HG02571 (cell line): ENCODE measurements around the gene APLNR.
A peak's percentile ranks its signal among the peaks of the same experiment; 100 is the strongest.
"Not testable (repeated sequence)": the region's sequence is repeated elsewhere in the genome, so short reads cannot be mapped to it uniquely, and the experiment has no call there.

Experiments
- ATAC-seq: cut with Tn5 transposase; IDR thresholded peaks from one replicate; pipeline ENCODE4 v1.9.1; 2021; ENCODE audit warnings: mild to moderate bottlenecking, moderate library complexity; ENCODE audit not compliant: unreplicated experiment

Gene APLNR

GRCh38 chr11:57237204-57237681, at the start of gene APLNR:
Gene APLNR (minus strand): TSS chr11:57237250. CDS start chr11:57237004, 246 bp downstream.
- ATAC-seq = no peak

- no peak for ATAC-seq
Measured at GRCh38 chr11:57283231-57283990, 46.4 kb upstream of the APLNR start.

DNA sequence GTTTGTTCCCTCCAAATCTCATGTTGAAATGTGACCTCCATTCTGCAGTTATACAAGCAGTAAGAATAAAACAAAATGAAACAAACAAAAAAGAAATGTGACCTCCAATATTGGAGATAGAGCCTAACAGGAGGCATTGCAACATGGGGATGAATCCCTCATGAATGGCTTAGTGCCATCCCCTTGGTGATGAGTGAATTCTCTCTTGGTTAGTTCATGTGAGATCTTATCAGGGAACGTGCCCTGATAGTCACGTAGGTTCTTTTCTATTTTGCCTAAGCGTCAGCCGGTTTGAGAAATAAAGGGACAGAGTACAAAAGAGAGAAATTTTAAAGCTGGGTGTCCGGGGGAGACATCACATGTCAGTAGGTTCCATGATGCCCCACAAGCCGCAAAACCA, 44.5 kb upstream of the APLNR start:
- not testable (repeated sequence) for ATAC-seq

DNA sequence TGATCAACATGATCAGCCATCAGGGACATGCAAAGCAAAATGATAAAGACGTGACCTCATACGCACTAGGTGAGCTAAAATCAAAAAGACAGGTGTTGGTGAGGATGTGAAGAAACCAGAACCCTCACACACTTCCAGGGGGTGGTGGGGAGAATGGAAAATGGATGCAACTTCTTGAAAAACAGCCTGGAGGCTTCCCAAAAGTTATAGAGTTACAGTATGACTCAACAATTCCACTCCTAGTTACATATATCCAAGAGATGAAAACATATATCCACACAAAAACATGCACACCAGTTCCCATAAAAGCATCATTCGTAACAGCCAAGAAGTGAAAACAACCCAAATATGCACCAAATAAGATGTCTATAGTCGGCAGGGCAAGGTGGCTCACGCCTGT, 42.1 kb upstream of the APLNR start:
- ATAC-seq = no peak

- no peak for ATAC-seq
Measured at GRCh38 chr11:57278721-57279095, 41.7 kb upstream of the APLNR start.

DNA sequence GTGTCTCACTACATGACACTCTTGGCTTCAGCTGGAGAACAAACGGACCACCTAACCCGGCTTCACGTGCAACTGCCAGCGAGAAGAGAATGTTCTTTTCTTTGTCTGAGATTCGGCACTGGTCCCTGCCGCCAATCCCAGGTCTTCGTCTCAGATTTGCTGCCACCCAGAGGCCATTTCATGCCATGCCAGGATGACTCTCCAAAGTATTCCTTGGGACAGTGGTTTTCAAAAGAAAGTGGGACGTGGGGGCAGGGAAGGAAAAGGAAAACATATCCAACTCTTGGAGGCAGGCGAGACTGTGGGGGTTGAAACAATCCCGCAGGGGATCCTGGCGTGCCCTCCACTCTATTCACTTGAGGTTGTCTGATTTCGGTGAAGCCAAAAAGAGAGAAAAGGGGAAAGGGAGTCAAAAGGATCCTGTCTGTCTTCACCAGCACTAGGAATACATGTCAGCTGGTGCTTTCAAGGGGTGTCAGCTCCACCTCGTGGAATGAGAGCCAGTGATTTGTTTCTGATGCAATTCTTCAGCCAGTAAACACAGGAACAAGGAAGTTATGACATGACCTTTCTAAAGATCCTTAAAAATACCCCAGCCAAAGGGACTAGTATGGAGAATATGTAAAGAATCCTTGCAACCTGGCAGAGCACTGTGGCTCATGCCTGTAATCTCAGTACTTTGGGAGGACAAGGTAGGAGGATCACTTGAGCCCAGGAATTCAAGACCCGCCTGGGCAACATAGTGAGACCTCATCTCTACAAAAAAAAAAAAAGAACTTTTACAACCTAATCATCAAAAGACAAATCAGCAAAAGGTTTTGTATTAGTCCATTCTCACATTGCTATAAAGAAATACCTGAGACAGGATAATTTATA, 41.0 kb upstream of the APLNR start:
- ATAC-seq = peak; percentile 62

DNA sequence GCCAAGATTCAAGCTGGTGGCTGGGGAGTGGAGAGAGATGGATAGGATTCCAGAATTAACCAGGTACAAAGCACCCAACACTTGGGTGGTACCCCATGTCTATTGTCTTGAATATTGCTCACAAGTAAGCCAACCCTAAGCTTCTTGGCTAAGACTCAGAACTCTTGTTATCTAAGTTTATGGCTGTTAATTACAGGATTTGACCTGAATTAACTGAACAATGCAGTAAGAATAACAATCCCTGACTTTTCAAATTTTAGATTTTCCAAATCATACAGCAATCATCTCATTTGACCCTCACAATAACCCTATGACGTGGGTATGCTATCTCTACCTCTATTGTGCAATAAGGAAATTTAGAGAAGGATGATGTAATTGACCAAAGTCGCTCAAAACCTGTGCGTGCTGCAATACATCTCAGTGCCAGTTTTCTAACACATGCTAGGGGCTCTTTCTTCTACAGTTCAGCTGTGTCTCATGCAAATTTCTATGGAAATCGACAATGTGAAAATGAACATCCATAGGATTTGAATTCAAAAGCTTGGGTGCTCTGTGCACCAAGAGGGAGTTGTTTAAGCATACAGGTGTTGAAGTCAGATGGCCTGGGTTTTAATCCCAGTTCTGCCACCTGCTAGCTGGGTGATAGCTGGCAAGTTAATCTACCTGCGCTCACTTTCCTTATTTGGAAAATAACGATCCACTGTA, 40.1 kb upstream of the APLNR start:
- ATAC-seq = no peak

- no peak for ATAC-seq
Measured at GRCh38 chr11:57276169-57276970, 39.3 kb upstream of the APLNR start.

GRCh38 chr11:57275582-57275981, 38.5 kb upstream of the APLNR start:
- ATAC-seq = no peak

DNA sequence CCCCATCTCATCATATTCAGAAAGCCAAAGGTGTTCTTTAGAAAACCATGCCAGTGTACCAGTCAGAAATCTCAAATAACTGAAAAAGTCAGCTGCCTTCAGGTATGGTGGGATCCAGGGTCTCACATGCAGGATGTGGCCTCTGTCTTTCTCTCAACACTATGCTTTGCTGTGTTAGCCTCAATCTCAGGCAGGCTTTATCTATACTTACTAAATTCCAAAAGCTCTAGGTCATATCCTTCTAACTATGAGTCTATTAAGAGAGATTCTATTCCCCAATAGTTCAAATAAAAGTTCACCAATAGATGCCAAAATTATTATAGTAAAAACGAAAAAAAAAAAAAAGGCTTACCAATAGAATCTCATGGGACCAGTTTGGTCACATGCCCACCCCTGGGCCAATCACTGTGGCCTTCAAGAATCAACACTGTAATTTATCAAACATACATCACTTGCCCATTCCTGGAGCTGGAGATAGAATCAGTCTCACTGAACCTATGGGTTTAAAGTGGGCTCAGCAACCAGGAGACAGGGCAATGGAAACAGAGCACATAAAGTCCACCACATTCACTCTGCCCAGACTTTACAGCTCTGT, 38.0 kb upstream of the APLNR start:
- ATAC-seq = no peak

- ATAC-seq = no peak
Measured at GRCh38 chr11:57273448-57274058, 36.5 kb upstream of the APLNR start.

DNA sequence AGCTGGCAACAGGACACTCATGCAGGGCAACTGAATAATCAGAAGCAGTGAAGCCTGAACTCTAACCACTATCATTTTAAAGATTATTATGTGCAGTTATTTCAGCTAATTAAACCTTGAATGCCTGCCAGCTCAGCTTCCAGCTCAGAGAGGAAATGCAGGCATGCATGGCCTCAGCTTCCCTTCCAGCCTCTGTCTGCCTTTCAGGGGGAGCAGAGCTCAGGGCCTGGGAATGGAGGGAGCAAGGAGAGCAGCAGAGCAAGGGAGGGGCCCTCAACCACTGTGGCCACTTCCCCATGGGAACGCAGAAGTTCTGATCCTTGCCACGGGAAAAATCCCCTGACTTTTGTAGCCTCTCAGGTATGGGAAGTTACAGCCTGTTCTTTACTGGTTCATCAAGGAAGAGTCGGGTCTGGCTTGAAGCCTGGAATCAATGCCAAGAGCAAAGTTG, 32.5 kb upstream of the APLNR start:
- no peak for ATAC-seq

DNA sequence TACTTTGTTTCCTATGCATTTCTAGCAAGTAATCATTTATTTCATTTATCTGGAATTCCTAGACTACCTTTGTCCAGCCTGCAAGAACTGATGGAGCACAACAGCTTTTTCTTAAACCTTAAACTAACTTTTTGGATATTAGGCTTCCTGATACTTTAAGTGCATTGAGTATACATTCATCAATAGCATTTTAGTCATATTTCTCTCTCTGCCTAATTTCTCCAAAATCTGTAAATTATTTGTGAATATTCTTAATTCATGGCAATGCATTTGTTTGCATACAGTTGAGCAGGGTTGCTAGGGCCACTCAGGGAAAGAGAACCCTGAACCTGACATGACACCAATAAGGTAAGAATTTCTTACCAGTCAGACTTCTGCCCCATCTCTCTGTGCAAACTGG, 29.1 kb upstream of the APLNR start:
- no peak for ATAC-seq

GRCh38 chr11:57263351-57263750, 26.3 kb upstream of the APLNR start:
- ATAC-seq = no peak

DNA sequence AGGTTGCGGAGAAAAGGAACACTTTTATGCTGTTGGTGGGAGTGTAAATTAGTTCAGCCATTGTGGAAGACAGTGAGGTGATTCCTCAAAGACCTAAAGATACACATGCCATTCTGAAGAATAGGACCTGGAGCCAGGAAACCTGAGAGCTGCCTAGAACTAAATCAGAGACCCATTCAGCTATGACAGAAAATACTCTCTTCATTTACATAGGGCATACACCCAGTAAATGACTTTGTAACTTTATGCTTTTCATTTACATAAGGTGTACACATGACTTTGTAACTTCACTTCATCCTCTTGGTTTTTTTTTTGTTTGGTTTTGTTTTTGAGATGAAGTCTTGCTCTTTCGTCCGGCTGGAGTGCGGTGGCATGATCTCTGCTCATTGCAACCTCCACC, 25.1 kb upstream of the APLNR start:
- no peak for ATAC-seq

DNA sequence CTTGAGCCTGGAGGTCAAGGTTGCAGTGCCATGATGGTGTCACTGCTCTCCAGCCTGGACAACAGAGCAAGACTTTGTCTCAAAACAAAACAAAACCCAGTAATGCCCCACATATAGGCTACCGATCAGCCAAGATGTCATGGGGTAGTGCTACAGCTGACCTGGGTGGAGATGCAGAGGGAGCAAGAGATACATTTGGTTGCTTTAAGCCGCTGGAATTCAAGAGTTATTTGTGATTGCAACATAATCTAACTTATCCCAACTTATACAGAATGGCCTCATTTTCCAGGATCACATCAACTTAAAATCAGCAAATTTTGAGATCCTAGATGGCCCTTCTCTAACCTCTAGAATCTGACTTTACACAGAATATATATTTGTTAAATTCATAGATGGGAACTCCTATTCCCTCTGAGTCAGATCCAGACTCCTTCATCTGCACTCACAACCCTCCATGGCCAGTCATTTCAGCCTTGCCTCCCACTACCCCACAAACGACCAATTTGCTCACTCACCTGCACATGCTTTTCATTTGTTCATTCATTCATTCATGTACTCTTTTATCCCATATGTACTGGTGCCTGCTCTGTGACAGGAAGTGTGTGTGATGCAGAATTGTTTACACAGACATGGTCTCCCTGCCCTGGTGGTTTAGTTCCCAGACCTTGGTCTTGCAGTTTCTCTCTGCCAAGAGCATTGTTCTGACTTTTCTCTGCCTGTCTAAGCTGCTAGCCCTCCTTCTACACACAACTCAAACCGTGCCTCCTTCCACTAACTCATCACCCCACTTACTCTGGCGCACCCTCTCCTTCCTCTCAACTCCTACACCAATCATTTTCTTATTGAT, 24.1 kb upstream of the APLNR start:
- no peak for ATAC-seq

GRCh38 chr11:57256119-57256518, 19.1 kb upstream of the APLNR start:
- no peak for ATAC-seq

- ATAC-seq = no peak
Measured at GRCh38 chr11:57255618-57256017, 18.6 kb upstream of the APLNR start.

- ATAC-seq = no peak
Measured at GRCh38 chr11:57254631-57255030, 17.6 kb upstream of the APLNR start.
